ENCODE measurements around the gene ZNF444. TPM values are rescaled to one million over a fixed set of nuclear protein-coding genes. Genes with fewer than 3 reads are reported as not detected.

The ZNF444 gene
- total RNA-seq, 1 donor from 2014 or later = 28.7 TPM

GRCh38 chr19:56115490-56115889 is 25.6 kb upstream of the ZNF444 start:
- no peak overlapping the region for H3K4me3 ChIP-seq
- H3K4me1 ChIP-seq = peaks cover 100% of the 10 kb centered on the region
- no peak overlapping the region for H3K27ac ChIP-seq
- intact Hi-C loops (cut with DNase I) = no loop called here
- DNase-seq (ENCODE audit: extremely low spot score in 2 of 2) = no peak
- H3K27me3 ChIP-seq = no peaks in the 10 kb centered on the region
- no peak for TF ChIP-seq CTCF (IDR thresholded peaks at IDR 0.05)
- TF ChIP-seq POLR2AphosphoS5 (IDR thresholded peaks at IDR 0.05; ENCODE audit: insufficient read depth in 1 of 2, low read depth in 1 of 2) = no peak
- no peak for TF ChIP-seq POLR2A (IDR thresholded peaks at IDR 0.05)
- no peaks in the 10 kb centered on the region for H3K9me3 ChIP-seq
- no peaks in the 10 kb centered on the region for H3K36me3 ChIP-seq

GRCh38 chr19:56116606-56117005 is 24.5 kb upstream of the ZNF444 start:
- H3K4me1 ChIP-seq = peaks cover 89% of the 10 kb centered on the region
- H3K9me3 ChIP-seq = no peaks in the 10 kb centered on the region
- H3K27me3 ChIP-seq = no peaks in the 10 kb centered on the region
- no peak overlapping the region for H3K27ac ChIP-seq
- TF ChIP-seq CTCF (IDR thresholded peaks at IDR 0.05) (no peak), POLR2AphosphoS5 (IDR thresholded peaks at IDR 0.05; ENCODE audit: insufficient read depth in 1 of 2, low read depth in 1 of 2) (no peak), POLR2A (IDR thresholded peaks at IDR 0.05) (no peak)
- intact Hi-C loops (cut with DNase I) = no loop called here
- no peaks in the 10 kb centered on the region for H3K36me3 ChIP-seq
- no peak overlapping the region for H3K4me3 ChIP-seq
- DNase-seq (ENCODE audit: extremely low spot score in 2 of 2) = no peak

GRCh38 chr19:56117376-56117884 is 23.7 kb upstream of the ZNF444 start:
- H3K4me1 ChIP-seq = peaks cover 88% of the 10 kb centered on the region
- H3K9me3 ChIP-seq = no peaks in the 10 kb centered on the region
- DNase-seq (ENCODE audit: extremely low spot score in 2 of 2) = no peak
- H3K4me3 ChIP-seq = no peak overlapping the region
- intact Hi-C loops (cut with DNase I) = no loop called here
- no peak overlapping the region for H3K27ac ChIP-seq
- no peak for TF ChIP-seq CTCF (IDR thresholded peaks at IDR 0.05)
- H3K27me3 ChIP-seq = no peaks in the 10 kb centered on the region
- H3K36me3 ChIP-seq = no peaks in the 10 kb centered on the region

GRCh38 chr19:56117889-56118288 is 23.2 kb upstream of the ZNF444 start:
- Histone ChIP-seq H3K4me3 (no peak overlapping the region), H3K36me3 (no peaks in the 10 kb centered on the region), H3K9me3 (no peaks in the 10 kb centered on the region), H3K27ac (no peak overlapping the region), H3K4me1 (peaks cover 83% of the 10 kb centered on the region), H3K27me3 (no peaks in the 10 kb centered on the region)
- intact Hi-C loops (cut with DNase I) = no loop called here
- DNase-seq (ENCODE audit: extremely low spot score in 2 of 2) = no peak
- no peak for TF ChIP-seq POLR2A (IDR thresholded peaks at IDR 0.05)

GRCh38 chr19:56118666-56119581 is 22.2 kb upstream of the ZNF444 start:
- intact Hi-C loops (cut with DNase I) = no loop called here
- H3K27me3 ChIP-seq = no peaks in the 10 kb centered on the region
- H3K36me3 ChIP-seq = no peaks in the 10 kb centered on the region
- no peak for DNase-seq (ENCODE audit: extremely low spot score in 2 of 2)
- H3K4me3 ChIP-seq = peak overlapping the region; percentile 81 to 84
- peak overlapping the region; percentile 96 for H3K27ac ChIP-seq
- no peaks in the 10 kb centered on the region for H3K9me3 ChIP-seq
- no peak for TF ChIP-seq POLR2AphosphoS5 (IDR thresholded peaks at IDR 0.05; ENCODE audit: insufficient read depth in 1 of 2, low read depth in 1 of 2)
- TF ChIP-seq CTCF (IDR thresholded peaks at IDR 0.05) = no peak
- no peak for TF ChIP-seq POLR2A (IDR thresholded peaks at IDR 0.05)
- peaks cover 73% of the 10 kb centered on the region for H3K4me1 ChIP-seq
